Measurements from ENCODE around the gene SLC25A41.
A peak's percentile ranks its signal among the peaks of the same experiment; 100 is the strongest.

The SLC25A41 gene

DNA sequence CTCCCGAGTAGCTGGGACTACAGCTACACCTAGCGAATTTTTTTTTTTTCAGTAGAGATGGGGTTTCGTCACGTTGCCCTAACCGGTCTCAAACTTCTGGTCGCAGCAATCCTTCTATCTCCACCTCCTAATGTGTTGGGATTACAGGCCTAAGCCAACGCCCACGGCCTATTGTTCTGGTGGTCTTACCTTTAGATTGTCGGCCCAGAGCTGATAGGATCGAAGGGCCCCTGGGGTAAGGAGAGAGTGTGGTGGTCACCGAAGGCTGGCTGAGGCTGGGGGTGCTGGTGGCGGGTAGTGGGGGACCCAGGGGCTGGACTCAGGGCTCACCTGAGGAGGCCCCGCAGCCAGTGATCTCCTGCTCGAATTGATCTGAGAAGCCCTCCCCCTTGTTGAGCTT is 37.5 kb upstream of the SLC25A41 start:
- DNase-seq (ENCODE audit: low read depth), result no peak

DNA sequence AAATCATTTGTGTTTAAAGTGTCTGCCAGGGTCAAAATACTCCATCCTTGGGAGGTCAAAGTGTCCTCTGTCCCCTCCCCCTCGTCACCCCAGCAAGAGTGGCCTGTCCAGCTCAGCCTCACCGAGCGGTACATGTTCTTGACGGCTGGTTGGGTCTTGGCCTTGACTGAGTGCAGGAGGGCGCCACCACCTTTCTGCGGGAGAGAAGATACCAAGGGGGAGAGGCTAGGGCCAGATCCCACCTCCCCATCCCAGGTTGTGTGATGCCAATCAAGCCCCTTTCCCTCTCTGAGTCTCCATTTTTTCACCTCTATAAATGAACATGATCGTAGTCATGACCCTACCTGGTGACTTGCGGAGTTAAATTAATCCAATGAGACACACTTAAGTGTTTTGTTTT is 36.6 kb upstream of the SLC25A41 start:
- H3K4me3 ChIP-seq (ENCODE audit: low read depth, low read length), result no peak overlapping the region
- TF ChIP-seq, protein P1, sequence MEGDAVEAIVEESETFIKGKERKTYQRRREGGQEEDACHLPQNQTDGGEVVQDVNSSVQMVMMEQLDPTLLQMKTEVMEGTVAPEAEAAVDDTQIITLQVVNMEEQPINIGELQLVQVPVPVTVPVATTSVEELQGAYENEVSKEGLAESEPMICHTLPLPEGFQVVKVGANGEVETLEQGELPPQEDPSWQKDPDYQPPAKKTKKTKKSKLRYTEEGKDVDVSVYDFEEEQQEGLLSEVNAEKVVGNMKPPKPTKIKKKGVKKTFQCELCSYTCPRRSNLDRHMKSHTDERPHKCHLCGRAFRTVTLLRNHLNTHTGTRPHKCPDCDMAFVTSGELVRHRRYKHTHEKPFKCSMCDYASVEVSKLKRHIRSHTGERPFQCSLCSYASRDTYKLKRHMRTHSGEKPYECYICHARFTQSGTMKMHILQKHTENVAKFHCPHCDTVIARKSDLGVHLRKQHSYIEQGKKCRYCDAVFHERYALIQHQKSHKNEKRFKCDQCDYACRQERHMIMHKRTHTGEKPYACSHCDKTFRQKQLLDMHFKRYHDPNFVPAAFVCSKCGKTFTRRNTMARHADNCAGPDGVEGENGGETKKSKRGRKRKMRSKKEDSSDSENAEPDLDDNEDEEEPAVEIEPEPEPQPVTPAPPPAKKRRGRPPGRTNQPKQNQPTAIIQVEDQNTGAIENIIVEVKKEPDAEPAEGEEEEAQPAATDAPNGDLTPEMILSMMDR (IDR thresholded peaks at IDR 0.05; ENCODE audit: control insufficient read depth, extremely low read depth, insufficient read depth), result no peak
- no peak for DNase-seq (ENCODE audit: low read depth)

More for the DNA sequence above, 37.5 kb upstream of the SLC25A41 start:
- TF ChIP-seq, protein P1 (IDR thresholded peaks at IDR 0.05; ENCODE audit: control insufficient read depth, extremely low read depth, insufficient read depth), result no peak
- no peak overlapping the region for H3K4me3 ChIP-seq (ENCODE audit: low read depth, low read length)

DNA sequence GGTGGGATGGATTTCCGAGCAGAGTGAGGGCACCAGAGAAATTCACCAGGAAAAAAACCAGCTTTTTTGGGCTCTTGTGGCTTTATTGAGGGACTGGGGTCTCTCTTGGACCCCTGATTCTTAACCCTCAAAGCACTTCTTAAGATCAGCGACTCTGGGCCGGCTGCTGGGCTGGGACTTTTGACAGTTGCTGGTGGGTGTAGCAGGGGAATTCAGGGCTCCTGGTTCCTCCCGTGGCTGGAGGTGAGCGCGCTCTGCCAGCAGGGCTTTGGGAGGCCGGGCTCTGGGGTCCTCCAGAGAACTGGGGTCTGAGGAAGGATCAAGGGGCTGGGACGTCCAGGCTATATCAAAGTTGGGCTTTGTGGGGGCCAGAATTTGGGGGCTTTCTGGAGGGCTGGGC is 33.8 kb upstream of the SLC25A41 start:
- DNase-seq (ENCODE audit: low read depth), result no peak
- H3K4me3 ChIP-seq (ENCODE audit: low read depth, low read length), result no peak overlapping the region
- TF ChIP-seq, protein P1 (IDR thresholded peaks at IDR 0.05; ENCODE audit: control insufficient read depth, extremely low read depth, insufficient read depth), result no peak

DNA sequence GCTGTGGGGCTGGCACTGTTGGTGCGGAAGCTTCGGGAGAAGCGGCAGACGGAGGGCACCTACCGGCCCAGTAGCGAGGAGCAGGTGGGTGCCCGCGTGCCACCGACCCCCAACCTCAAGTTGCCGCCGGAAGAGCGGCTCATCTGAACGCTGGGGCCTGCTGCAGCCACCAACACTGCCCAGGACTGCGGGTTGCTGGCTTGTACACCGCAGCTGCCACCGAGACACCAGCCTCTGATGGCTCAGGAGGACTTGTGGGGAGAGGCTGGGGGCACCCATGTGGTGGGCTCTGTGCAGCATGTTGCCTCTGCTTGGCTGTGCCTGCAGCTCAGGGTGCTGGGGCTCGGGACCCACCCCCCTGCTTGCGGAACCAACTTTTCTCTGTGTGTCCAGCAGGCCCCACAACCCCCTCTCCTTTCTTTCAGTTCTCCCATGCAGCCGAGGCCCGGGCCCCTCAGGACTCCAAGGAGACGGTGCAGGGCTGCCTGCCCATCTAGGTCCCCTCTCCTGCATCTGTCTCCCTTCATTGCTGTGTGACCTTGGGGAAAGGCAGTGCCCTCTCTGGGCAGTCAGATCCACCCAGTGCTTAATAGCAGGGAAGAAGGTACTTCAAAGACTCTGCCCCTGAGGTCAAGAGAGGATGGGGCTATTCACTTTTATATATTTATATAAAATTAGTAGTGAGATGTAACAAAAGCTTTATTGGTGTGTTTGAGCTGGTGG is 33.1 kb upstream of the SLC25A41 start:
- TF ChIP-seq, protein P1 (IDR thresholded peaks at IDR 0.05; ENCODE audit: control insufficient read depth, extremely low read depth, insufficient read depth), result no peak
- no peak overlapping the region for H3K4me3 ChIP-seq (ENCODE audit: low read depth, low read length)
- no peak for DNase-seq (ENCODE audit: low read depth)

DNA sequence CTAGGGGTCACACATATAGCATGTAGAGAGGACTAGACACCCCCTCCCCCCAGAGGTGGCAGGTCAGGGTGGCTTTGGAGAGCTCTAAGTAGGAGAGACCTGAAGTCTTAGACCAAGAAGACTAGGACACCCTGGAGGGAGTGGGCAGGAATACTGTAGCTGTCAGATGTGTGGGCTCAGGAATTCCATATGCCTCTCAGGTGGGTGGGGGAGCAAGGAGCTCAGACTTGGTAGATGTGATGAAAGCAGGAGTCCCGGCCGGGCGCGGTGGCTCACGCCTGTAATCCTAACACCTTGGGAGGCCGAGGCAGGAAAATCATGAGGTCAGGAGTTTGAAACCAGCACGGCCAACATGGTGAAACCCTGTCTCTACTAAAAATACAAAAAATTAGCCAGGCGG is 32.1 kb upstream of the SLC25A41 start:
- no peak overlapping the region for H3K4me3 ChIP-seq (ENCODE audit: low read depth, low read length)
- no peak for DNase-seq (ENCODE audit: low read depth)
- TF ChIP-seq, protein P1 (IDR thresholded peaks at IDR 0.05; ENCODE audit: control insufficient read depth, extremely low read depth, insufficient read depth), result no peak

DNA sequence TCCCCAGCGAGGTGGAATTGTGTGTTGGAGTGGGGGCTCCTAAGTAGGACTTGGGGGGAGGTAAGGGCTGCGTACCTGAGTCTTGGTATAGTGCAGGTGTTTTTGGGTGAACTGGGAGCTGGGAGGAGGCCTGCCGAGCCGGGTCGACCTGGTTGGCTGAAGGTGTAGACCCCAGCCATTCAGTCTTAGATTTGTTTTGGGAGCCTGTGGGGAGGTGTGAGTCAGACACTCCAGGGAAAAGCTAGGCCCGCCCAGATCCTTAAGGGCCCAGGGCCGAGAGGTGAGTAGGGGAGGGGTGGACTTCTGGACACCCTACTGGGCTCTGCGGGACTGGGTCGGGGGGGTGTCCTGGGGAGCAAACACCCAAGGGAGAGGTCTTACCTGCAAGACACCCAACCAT is 31.4 kb upstream of the SLC25A41 start:
- no peak for DNase-seq (ENCODE audit: low read depth)
- H3K4me3 ChIP-seq (ENCODE audit: low read depth, low read length), result peak overlapping the region; percentile 91
- TF ChIP-seq, protein P1 (IDR thresholded peaks at IDR 0.05; ENCODE audit: control insufficient read depth, extremely low read depth, insufficient read depth), result no peak

Measured in LNCaP clone FGC (cell line).